GM21786 (cell line): ENCODE results near the gene UTP20.

Source experiments
- ATAC-seq: cut with Tn5 transposase; IDR thresholded peaks from one replicate; pipeline ENCODE4 v1.9.1; 2021; ENCODE audit not compliant: unreplicated experiment

The UTP20 gene

GRCh38 chr12:101280006-101280505, at the start of gene UTP20:
Gene UTP20, plus strand, starts transcription at chr12:101280105. Its CDS starts 178 bp downstream, at chr12:101280283.
- ATAC-seq = peak; percentile 99

GRCh38 chr12:101230547-101230946, 49.4 kb upstream of the UTP20 start:
- no peak for ATAC-seq

- ATAC-seq = no peak
These were observed 48.3 kb upstream of the UTP20 start for GRCh38 chr12:101231636-101232035.

- ATAC-seq = no peak
These were observed 44.2 kb upstream of the UTP20 start for GRCh38 chr12:101235686-101236085.

GRCh38 chr12:101238306-101238705, 41.6 kb upstream of the UTP20 start:
- no peak for ATAC-seq

GRCh38 chr12:101238800-101239329, 41.0 kb upstream of the UTP20 start:
- ATAC-seq = no peak

- ATAC-seq = no peak
These were observed 36.8 kb upstream of the UTP20 start for GRCh38 chr12:101243074-101243473.

- no peak for ATAC-seq
These were observed 36.3 kb upstream of the UTP20 start for GRCh38 chr12:101243616-101244015.

GRCh38 chr12:101256266-101256665, 23.6 kb upstream of the UTP20 start:
- no peak for ATAC-seq

- ATAC-seq = no peak
These were observed 22.5 kb upstream of the UTP20 start for GRCh38 chr12:101257357-101257756.

GRCh38 chr12:101267111-101267510, 12.8 kb upstream of the UTP20 start:
- ATAC-seq = no peak

GRCh38 chr12:101276433-101276832, 3.5 kb upstream of the UTP20 start:
- ATAC-seq = no peak

- ATAC-seq = no peak
These were observed 2.5 kb upstream of the UTP20 start for GRCh38 chr12:101277443-101277842.

- ATAC-seq = no peak
These were observed 7.5 kb downstream of the UTP20 start for GRCh38 chr12:101287357-101287756.

GRCh38 chr12:101297661-101298060, 17.8 kb downstream of the UTP20 start:
- ATAC-seq = no peak

- ATAC-seq = no peak
These were observed 18.5 kb downstream of the UTP20 start for GRCh38 chr12:101298426-101298825.

GRCh38 chr12:101299346-101299745, 19.4 kb downstream of the UTP20 start:
- no peak for ATAC-seq

GRCh38 chr12:101299931-101300330, 20.0 kb downstream of the UTP20 start:
- no peak for ATAC-seq

- no peak for ATAC-seq
These were observed 22.8 kb downstream of the UTP20 start for GRCh38 chr12:101302741-101303140.

- ATAC-seq = no peak
These were observed 25.4 kb downstream of the UTP20 start for GRCh38 chr12:101305226-101305779.

GRCh38 chr12:101305794-101306193, 25.9 kb downstream of the UTP20 start:
- no peak for ATAC-seq

GRCh38 chr12:101322480-101322879, 42.6 kb downstream of the UTP20 start:
- no peak for ATAC-seq

GRCh38 chr12:101323255-101323654, 43.4 kb downstream of the UTP20 start:
- no peak for ATAC-seq
